Osteoblast (primary cell): ENCODE measurements around the gene ATG3. TPM values are rescaled to one million over a fixed set of nuclear protein-coding genes. Genes with fewer than 3 reads are reported as not detected.

ENCODE experiments used
- DNase-seq: peaks from one replicate; pipeline ENCODE4 v3.0.0; 2011; ENCODE audit warnings: low spot score, mixed read lengths; ENCODE audit not compliant: insufficient read length; ENCODE audit errors: missing footprints
- H2AFZ ChIP-seq: 2 replicates; pipeline ENCODE4 v1.6.0; 2011; ENCODE audit warnings: mild to moderate bottlenecking, low read length
- H3K27ac ChIP-seq: 2 replicates; pipeline ENCODE4 v1.5.1; 2011; ENCODE audit warnings: mild to moderate bottlenecking, low read depth, low read length, moderate library complexity
- H3K27me3 ChIP-seq: 2 replicates; pipeline ENCODE4 v1.6.0; 2012; ENCODE audit warnings: mild to moderate bottlenecking, control low read depth, inconsistent platforms, low read length, moderate library complexity; ENCODE audit not compliant: insufficient read depth
- H3K36me3 ChIP-seq: 2 replicates; pipeline ENCODE4 v1.5.1; 2011; ENCODE audit warnings: mild to moderate bottlenecking, low read length, control low read depth, moderate library complexity; ENCODE audit not compliant: insufficient read depth
- H3K4me1 ChIP-seq: 2 replicates; pipeline ENCODE4 v1.5.1; 2011; ENCODE audit warnings: mild to moderate bottlenecking, low read length, control low read depth, moderate library complexity; ENCODE audit not compliant: insufficient read depth
- H3K4me2 ChIP-seq: 2 replicates; pipeline ENCODE4 v1.6.0; 2011; ENCODE audit warnings: mild to moderate bottlenecking, low read length; ENCODE audit not compliant: insufficient read depth
- H3K4me3 ChIP-seq: fragments of 200-600 bp; sonication (generic); 3 replicates; pipeline ENCODE4 v1.5.1; 2012; ENCODE audit warnings: mild to moderate bottlenecking, low read length, inconsistent platforms; ENCODE audit not compliant: insufficient read depth
- H3K79me2 ChIP-seq: 2 replicates; pipeline ENCODE4 v1.6.0; 2012; ENCODE audit warnings: mild to moderate bottlenecking, low read length, control low read depth, inconsistent platforms; ENCODE audit not compliant: insufficient read depth
- H3K9me3 ChIP-seq: 2 replicates; pipeline ENCODE4 v1.5.1; 2011; ENCODE audit warnings: low read depth, low read length, control low read depth
- H4K20me1 ChIP-seq: 2 replicates; pipeline ENCODE4 v1.6.0; 2012; ENCODE audit warnings: mild to moderate bottlenecking, low read length, control low read depth; ENCODE audit not compliant: insufficient read depth
- CTCF ChIP-seq: IDR thresholded peaks from 2 replicates; pipeline ENCODE4 v1.5.1; 2011; ENCODE audit warnings: mild to moderate bottlenecking, low read depth, low read length, moderate library complexity; ENCODE audit errors: extremely low read depth
- total RNA-seq: library from RNA; depleted of rRNA; stranded (reverse); fragments of >200 nt; gene quantifications from 2 replicates; pipeline ENCODE4 v1.2.3, GENCODE V29; 2012

The ATG3 gene
- total RNA-seq, 1 donor, result 68.4 TPM

- no peak overlapping the region for H2AFZ ChIP-seq
- peaks cover 5% of the 10 kb centered on the region for H3K4me1 ChIP-seq
- no peak for TF ChIP-seq CTCF
- no peak overlapping the region for H3K27ac ChIP-seq
- DNase-seq, result no peak
- no peaks in the 10 kb centered on the region for H3K27me3 ChIP-seq
- no peak overlapping the region for H3K4me2 ChIP-seq
- H4K20me1 ChIP-seq, result no peaks in the 10 kb centered on the region
- no peaks in the 10 kb centered on the region for H3K79me2 ChIP-seq
- peaks cover 45% of the 10 kb centered on the region for H3K36me3 ChIP-seq
- no peak overlapping the region for H3K4me3 ChIP-seq
- H3K9me3 ChIP-seq, result no peaks in the 10 kb centered on the region
Measured at GRCh38 chr3:112597945-112598344, 36.2 kb upstream of the ATG3 start.

- H3K27ac ChIP-seq, result no peak overlapping the region
- H3K9me3 ChIP-seq, result no peaks in the 10 kb centered on the region
- H3K4me2 ChIP-seq, result no peak overlapping the region
- no peak overlapping the region for H2AFZ ChIP-seq
- DNase-seq, result no peak
- TF ChIP-seq CTCF, result no peak
- H4K20me1 ChIP-seq, result no peaks in the 10 kb centered on the region
- H3K36me3 ChIP-seq, result peaks cover 15% of the 10 kb centered on the region
- no peaks in the 10 kb centered on the region for H3K79me2 ChIP-seq
- H3K27me3 ChIP-seq, result no peaks in the 10 kb centered on the region
- no peak overlapping the region for H3K4me3 ChIP-seq
- no peaks in the 10 kb centered on the region for H3K4me1 ChIP-seq
Measured at GRCh38 chr3:112594856-112595255, 33.1 kb upstream of the ATG3 start.

- Histone ChIP-seq H3K79me2 (no peaks in the 10 kb centered on the region), H3K4me3 (no peak overlapping the region), H3K27ac (no peak overlapping the region), H4K20me1 (no peaks in the 10 kb centered on the region), H2AFZ (no peak overlapping the region), H3K4me1 (no peaks in the 10 kb centered on the region), H3K9me3 (no peaks in the 10 kb centered on the region), H3K4me2 (no peak overlapping the region), H3K36me3 (peaks cover 5% of the 10 kb centered on the region), H3K27me3 (no peaks in the 10 kb centered on the region)
- TF ChIP-seq CTCF, result no peak
- DNase-seq, result no peak
Measured at GRCh38 chr3:112593258-112593657, 31.5 kb upstream of the ATG3 start.

- Histone ChIP-seq H2AFZ (no peak overlapping the region), H3K4me3 (no peak overlapping the region), H3K36me3 (no peaks in the 10 kb centered on the region), H3K4me2 (no peak overlapping the region), H3K27me3 (no peaks in the 10 kb centered on the region), H4K20me1 (no peaks in the 10 kb centered on the region), H3K9me3 (no peaks in the 10 kb centered on the region), H3K27ac (no peak overlapping the region), H3K79me2 (no peaks in the 10 kb centered on the region), H3K4me1 (peaks cover 6% of the 10 kb centered on the region)
- DNase-seq, result no peak
- TF ChIP-seq CTCF, result no peak
Measured at GRCh38 chr3:112587336-112587735, 25.6 kb upstream of the ATG3 start.
